Omental fat pad (tissue), 4 donors: ENCODE data around the gene PSMC4. TPM values are rescaled to one million over a fixed set of nuclear protein-coding genes. Genes with fewer than 3 reads are reported as not detected.
"Not testable (repeated sequence)": the region's sequence is repeated elsewhere in the genome, so short reads cannot be mapped to it uniquely, and the experiment has no call there.

Experiments used
- ATAC-seq: fragments of 150-250 bp; one replicate; pipeline ENCODE4 v1.9.1; 2016; ENCODE audit warnings: mild to moderate bottlenecking, moderate library complexity; ENCODE audit not compliant: low FRiP score
- DNase-seq: peaks from one replicate; pipeline ENCODE4 v3.0.0-alpha.2; 2019; ENCODE audit warnings: low spot score
- CTCF ChIP-seq, 3 donors: fragments of 450-650 bp; IDR thresholded peaks; one replicate each; pipeline ENCODE4 v1.5.1; 2016 to 2017; ENCODE audit warnings: antibody characterized with exemption in 3 of 3, mild to moderate bottlenecking in 3 of 3, moderate library complexity in 2 of 3
- total RNA-seq, 4 donors: library from RNA; depleted of rRNA; stranded (reverse); fragments of >200 nt; gene quantifications; one replicate each; pipeline ENCODE4 v1.1.0, GENCODE V29; 2016

The PSMC4 gene
- total RNA-seq, 4 donors from 2014 or later = 52.6 to 141 (median 75.4) TPM

- no peak for ATAC-seq
- TF ChIP-seq CTCF (IDR thresholded peaks at IDR 0.05) = no peak
- no peak for DNase-seq
These were observed 28.6 kb upstream of the PSMC4 start for GRCh38 chr19:39942366-39942730.

DNA sequence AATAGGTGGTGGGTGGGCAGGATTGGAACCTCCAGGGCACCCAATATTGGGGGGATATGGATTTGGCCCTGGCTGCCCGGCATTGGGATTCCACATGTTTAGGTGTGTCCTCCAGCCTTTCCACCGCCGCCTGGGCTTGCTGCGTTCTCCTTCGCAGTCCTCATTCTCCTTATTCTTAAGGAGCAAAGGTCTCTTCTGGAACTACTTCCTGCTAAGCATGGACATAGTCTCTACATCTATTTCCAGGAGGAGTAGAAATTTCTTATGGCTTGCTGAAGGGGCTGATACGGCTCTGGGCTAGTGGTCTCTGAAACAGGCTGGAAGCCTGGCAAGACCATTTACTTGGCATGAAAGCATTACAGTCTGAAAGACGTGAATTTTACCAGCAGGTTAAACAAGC is 27.4 kb upstream of the PSMC4 start:
- no peak for ATAC-seq
- TF ChIP-seq CTCF (IDR thresholded peaks at IDR 0.05) = no peak
- DNase-seq = no peak

DNA sequence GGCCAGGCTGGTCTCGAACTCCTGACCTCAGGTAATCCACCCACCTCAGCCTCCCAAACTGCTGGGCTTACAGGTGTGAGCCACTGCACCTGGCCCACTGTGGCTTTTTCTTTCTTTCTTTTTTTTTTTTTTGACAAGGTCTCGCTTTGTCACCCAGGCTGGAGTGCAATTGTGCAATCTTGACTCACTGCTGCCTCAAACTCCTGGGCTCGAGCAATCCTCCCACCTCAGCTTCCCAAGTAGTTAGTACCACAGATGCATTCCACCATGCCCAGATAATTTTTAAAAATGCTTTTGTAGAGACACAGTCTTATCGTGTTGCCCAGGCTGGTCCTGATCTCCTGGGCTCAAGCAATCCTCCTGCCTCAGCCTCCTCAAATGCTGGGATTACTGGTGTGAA is 24.4 kb upstream of the PSMC4 start:
- ATAC-seq (no peak), DNase-seq (no peak)
- no peak for TF ChIP-seq CTCF (IDR thresholded peaks at IDR 0.05)

GRCh38 chr19:39949026-39949747 is 21.8 kb upstream of the PSMC4 start:
- ATAC-seq (no peak), DNase-seq (no peak)
- TF ChIP-seq CTCF (IDR thresholded peaks at IDR 0.05) = no peak

- no peak for ATAC-seq
- no peak for TF ChIP-seq CTCF (IDR thresholded peaks at IDR 0.05)
These were observed 19.8 kb upstream of the PSMC4 start for GRCh38 chr19:39951065-39951650.

DNA sequence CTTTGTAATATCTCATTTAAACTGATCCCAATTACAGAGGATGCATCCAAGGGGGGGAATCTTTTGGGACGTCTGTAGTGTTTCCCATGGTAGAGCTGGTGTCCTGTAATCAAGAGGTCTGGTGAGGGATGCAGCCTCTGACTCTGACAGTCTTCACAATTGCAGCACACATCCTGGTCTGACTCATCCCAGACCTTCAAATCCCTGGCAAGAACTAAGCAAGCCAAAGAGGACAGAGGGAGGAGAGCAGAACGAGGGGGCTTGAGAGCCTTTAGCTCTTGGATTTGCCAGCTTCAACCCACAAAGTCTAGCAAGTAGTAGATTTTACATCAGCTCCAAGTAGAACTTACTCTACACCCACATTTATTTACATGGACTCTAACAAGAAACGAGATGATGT is 19.3 kb upstream of the PSMC4 start:
- no peak for TF ChIP-seq CTCF (IDR thresholded peaks at IDR 0.05)
- DNase-seq (no peak), ATAC-seq (no peak)

More at GRCh38 chr19:39951065-39951650, 19.8 kb upstream of the PSMC4 start:
- DNase-seq = no peak

- DNase-seq (no peak), ATAC-seq (no peak)
- no peak for TF ChIP-seq CTCF (IDR thresholded peaks at IDR 0.05)
These were observed 17.1 kb upstream of the PSMC4 start for GRCh38 chr19:39953915-39954314.

DNA sequence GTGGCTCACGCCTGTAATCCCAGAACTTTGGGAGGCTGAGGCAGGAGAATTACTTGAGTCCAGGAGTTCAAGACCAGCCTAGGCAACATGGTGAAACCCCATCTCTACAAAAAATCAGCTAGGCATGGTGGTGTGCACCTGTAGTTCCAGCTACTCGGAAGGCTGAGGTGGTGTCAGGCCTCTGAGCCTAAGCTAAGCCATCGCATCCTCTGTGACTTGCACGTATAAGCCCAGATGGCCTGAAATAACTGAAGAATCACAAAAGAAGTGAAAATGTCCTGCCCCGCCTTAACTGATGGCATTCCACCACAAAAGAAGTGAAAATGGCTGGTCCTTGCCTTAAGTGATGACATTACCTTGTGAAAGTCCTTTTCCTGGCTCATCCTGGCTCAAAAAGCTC is 13.1 kb upstream of the PSMC4 start:
- not testable (repeated sequence) for ATAC-seq

GRCh38 chr19:39958942-39959341 is 12.0 kb upstream of the PSMC4 start:
- not testable (repeated sequence) for ATAC-seq, DNase-seq

More for the DNA sequence above, 13.1 kb upstream of the PSMC4 start:
- DNase-seq = not testable (repeated sequence)

- DNase-seq, ATAC-seq: not testable (repeated sequence)
These were observed 11.6 kb upstream of the PSMC4 start for GRCh38 chr19:39959407-39959806.
